Uterus (tissue), 4 donors: Measurements from ENCODE around the gene KLF8. TPM values are rescaled to one million over a fixed set of nuclear protein-coding genes. Genes with fewer than 3 reads are reported as not detected.

Experiments used
- DNase-seq, 2 donors: peaks; one replicate each; pipeline ENCODE4 v3.0.0-alpha.2; 2019 to 2020
- H3K27ac ChIP-seq, 2 donors: fragments of 200-600 bp; sonication (generic); 1 replicate in 1 of 2; 2 replicates in 1 of 2; pipeline ENCODE4 v1.5.1; 2016 to 2018
- H3K27me3 ChIP-seq, 2 donors: fragments of 200-600 bp; sonication (generic); one replicate each; pipeline ENCODE4 v1.5.1; 2018 to 2019; ENCODE audit warnings: control low read depth in 1 of 2
- H3K36me3 ChIP-seq, 2 donors: fragments of 200-600 bp; sonication (generic); one replicate each; pipeline ENCODE4 v1.5.1; 2019; ENCODE audit warnings: control low read depth in 1 of 2
- H3K4me1 ChIP-seq, 2 donors: fragments of 200-600 bp; sonication (generic); one replicate each; pipeline ENCODE4 v1.5.1; 2018 to 2019; ENCODE audit warnings: control low read depth in 1 of 2
- H3K4me3 ChIP-seq, 2 donors: fragments of 200-600 bp; sonication (generic); 1 replicate in 1 of 2; 2 replicates in 1 of 2; pipeline ENCODE4 v1.5.1; 2018 to 2019; ENCODE audit warnings: mild to moderate bottlenecking in 1 of 2
- H3K9me3 ChIP-seq, 2 donors: fragments of 200-600 bp; sonication (generic); one replicate each; pipeline ENCODE4 v1.5.1; 2019; ENCODE audit warnings: control low read depth in 1 of 2
- POLR2A ChIP-seq, 2 donors: fragments of 450-650 bp; IDR thresholded peaks; one replicate each; pipeline ENCODE4 v1.6.1; 2016; ENCODE audit warnings: antibody characterized with exemption in 2 of 2, mild to moderate bottlenecking in 1 of 2, moderate library complexity in 1 of 2
- intact Hi-C: fragments of 100-400 bp; cut with DNase I; formaldehyde crosslinking; loops from one replicate; pipeline ENCODE4 v1.15.1; 2023; ENCODE audit warnings: low total_unique reads
- total RNA-seq, 4 donors: library from RNA; depleted of rRNA in 3 of 4; stranded (reverse); fragments of >200 nt in 3 of 4; gene quantifications; one replicate each; pipeline versions ENCODE4 v1.1.0 to v1.2.4, GENCODE V29; 2014 to 2023
- TF ChIP-seq, protein P1 (sequence below), 4 experiments: fragments of 200-600 bp in 2 of 4; fragments of 450-650 bp in 2 of 4; sonication (generic) in 2 of 4; IDR thresholded peaks; one replicate each; pipeline ENCODE4 v1.5.1; 2016 to 2019; ENCODE audit warnings: antibody characterized with exemption in 4 of 4, mild to moderate bottlenecking in 2 of 4, moderate library complexity in 1 of 4
- donor health status: DM: yes; HTN: yes; CAD: no.

Gene KLF8
- total RNA-seq, 4 donors from 2014 or later: 11.5 to 44.7 (median 27.6) TPM

GRCh38 chrX:56278692-56279091, 46.5 kb downstream of the KLF8 start:
- TF ChIP-seq, protein P1, sequence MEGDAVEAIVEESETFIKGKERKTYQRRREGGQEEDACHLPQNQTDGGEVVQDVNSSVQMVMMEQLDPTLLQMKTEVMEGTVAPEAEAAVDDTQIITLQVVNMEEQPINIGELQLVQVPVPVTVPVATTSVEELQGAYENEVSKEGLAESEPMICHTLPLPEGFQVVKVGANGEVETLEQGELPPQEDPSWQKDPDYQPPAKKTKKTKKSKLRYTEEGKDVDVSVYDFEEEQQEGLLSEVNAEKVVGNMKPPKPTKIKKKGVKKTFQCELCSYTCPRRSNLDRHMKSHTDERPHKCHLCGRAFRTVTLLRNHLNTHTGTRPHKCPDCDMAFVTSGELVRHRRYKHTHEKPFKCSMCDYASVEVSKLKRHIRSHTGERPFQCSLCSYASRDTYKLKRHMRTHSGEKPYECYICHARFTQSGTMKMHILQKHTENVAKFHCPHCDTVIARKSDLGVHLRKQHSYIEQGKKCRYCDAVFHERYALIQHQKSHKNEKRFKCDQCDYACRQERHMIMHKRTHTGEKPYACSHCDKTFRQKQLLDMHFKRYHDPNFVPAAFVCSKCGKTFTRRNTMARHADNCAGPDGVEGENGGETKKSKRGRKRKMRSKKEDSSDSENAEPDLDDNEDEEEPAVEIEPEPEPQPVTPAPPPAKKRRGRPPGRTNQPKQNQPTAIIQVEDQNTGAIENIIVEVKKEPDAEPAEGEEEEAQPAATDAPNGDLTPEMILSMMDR (IDR thresholded peaks at IDR 0.05): no peak
- TF ChIP-seq POLR2A (IDR thresholded peaks at IDR 0.05): no peak
- no peaks in the 10 kb centered on the region for H3K36me3 ChIP-seq
- H3K27me3 ChIP-seq: no peaks in the 10 kb centered on the region
- no peak for DNase-seq
- no peaks in the 10 kb centered on the region for H3K9me3 ChIP-seq
- intact Hi-C loops: no loop called here
- no peak overlapping the region for H3K27ac ChIP-seq
- no peaks in the 10 kb centered on the region for H3K4me1 ChIP-seq
- H3K4me3 ChIP-seq: no peak overlapping the region

DNA sequence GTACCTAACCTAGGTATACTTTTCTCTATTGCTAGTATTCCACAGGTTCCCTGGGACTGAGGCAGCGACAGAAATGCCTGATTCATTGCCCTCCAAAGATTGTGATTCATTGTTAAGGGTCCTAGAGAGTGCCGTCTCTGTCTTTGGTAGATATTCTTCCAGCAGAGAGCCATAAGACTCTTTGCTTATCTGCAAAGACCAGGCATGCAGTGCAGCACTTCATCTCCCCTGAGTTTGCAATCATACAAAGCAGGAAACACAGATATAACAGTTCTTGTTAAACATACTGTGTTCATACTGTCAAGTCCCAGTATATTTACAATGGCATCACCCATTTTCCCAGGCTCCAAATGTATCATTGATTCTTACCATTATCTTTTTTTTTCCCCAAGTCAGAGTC, 47.7 kb downstream of the KLF8 start:
- no peak overlapping the region for H3K27ac ChIP-seq
- intact Hi-C loops: no loop called here
- no peaks in the 10 kb centered on the region for H3K9me3 ChIP-seq
- no peak for DNase-seq
- H3K4me3 ChIP-seq: no peak overlapping the region
- no peaks in the 10 kb centered on the region for H3K4me1 ChIP-seq
- TF ChIP-seq, protein P1 (IDR thresholded peaks at IDR 0.05): no peak
- TF ChIP-seq POLR2A (IDR thresholded peaks at IDR 0.05): no peak
- H3K36me3 ChIP-seq: no peaks in the 10 kb centered on the region
- H3K27me3 ChIP-seq: no peaks in the 10 kb centered on the region

DNA sequence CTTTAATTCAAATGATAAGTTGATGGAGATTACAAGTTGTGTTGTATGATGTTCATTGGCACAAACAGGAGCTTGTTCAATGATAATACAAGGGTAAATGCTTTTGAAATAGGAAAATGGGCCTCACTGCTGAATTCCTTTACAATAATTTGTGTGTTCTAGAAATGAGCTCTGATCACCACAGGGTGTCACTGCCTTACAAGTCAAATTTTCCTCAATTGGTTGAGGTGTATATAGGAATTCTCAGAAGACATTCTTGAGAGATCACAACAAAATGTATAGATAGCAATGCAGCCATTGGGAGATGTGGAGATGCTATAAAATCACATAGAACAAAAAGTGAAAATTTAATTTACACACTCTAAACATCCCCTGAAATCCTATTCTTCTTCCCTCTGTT, 49.6 kb downstream of the KLF8 start:
- intact Hi-C loops: no loop called here

GRCh38 chrX:56284269-56284668, 52.1 kb downstream of the KLF8 start:
- H3K27ac ChIP-seq: no peak overlapping the region
- H3K9me3 ChIP-seq: no peaks in the 10 kb centered on the region
- intact Hi-C loops: no loop called here
- no peak overlapping the region for H3K4me3 ChIP-seq
- no peaks in the 10 kb centered on the region for H3K4me1 ChIP-seq
- H3K36me3 ChIP-seq: no peaks in the 10 kb centered on the region
- no peak for TF ChIP-seq POLR2A (IDR thresholded peaks at IDR 0.05)
- TF ChIP-seq, protein P1 (IDR thresholded peaks at IDR 0.05): no peak
- no peak for DNase-seq
- H3K27me3 ChIP-seq: no peaks in the 10 kb centered on the region

More for the DNA sequence above, 49.6 kb downstream of the KLF8 start:
- Histone ChIP-seq H3K9me3 (no peaks in the 10 kb centered on the region), H3K27ac (no peak overlapping the region), H3K4me3 (no peak overlapping the region), H3K36me3 (no peaks in the 10 kb centered on the region), H3K4me1 (no peaks in the 10 kb centered on the region), H3K27me3 (no peaks in the 10 kb centered on the region)
- TF ChIP-seq, protein P1 (IDR thresholded peaks at IDR 0.05): no peak
- TF ChIP-seq POLR2A (IDR thresholded peaks at IDR 0.05): no peak
- DNase-seq: no peak

DNA sequence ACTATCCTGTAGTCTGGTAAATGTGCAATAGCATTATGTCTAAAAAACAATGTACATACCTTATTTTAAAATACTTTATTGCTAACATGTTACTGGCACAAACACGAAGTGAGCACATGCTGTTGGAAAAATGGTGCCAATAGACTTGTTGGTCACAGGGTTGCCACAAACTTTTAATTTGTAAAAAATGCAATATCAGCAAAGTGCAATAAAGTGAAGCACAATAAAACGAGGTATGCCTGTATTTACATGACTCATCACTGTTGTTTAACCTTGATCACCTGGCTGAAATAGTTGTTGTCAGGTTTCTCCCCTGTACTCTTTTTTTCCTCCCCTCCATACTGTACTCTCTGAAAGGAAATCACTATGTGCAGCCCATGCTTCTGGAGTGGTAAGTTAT, 56.5 kb downstream of the KLF8 start:
- no peak for TF ChIP-seq POLR2A (IDR thresholded peaks at IDR 0.05)
- TF ChIP-seq, protein P1 (IDR thresholded peaks at IDR 0.05): no peak
- Histone ChIP-seq H3K27ac (no peak overlapping the region), H3K4me3 (no peak overlapping the region), H3K36me3 (no peaks in the 10 kb centered on the region), H3K27me3 (no peaks in the 10 kb centered on the region), H3K9me3 (no peaks in the 10 kb centered on the region), H3K4me1 (no peaks in the 10 kb centered on the region)
- DNase-seq: no peak
- intact Hi-C loops: no loop called here
